ENCODE data around the gene ZCCHC14. TPM values are rescaled to one million over a fixed set of nuclear protein-coding genes. Genes with fewer than 3 reads are reported as not detected.
"Not testable (repeated sequence)": the region's sequence is repeated elsewhere in the genome, so short reads cannot be mapped to it uniquely, and the experiment has no call there.

ZCCHC14 gene
- total and polyA plus RNA-seq, 2 experiments from 2014 or later = 4.3 to 14.5 TPM

DNA sequence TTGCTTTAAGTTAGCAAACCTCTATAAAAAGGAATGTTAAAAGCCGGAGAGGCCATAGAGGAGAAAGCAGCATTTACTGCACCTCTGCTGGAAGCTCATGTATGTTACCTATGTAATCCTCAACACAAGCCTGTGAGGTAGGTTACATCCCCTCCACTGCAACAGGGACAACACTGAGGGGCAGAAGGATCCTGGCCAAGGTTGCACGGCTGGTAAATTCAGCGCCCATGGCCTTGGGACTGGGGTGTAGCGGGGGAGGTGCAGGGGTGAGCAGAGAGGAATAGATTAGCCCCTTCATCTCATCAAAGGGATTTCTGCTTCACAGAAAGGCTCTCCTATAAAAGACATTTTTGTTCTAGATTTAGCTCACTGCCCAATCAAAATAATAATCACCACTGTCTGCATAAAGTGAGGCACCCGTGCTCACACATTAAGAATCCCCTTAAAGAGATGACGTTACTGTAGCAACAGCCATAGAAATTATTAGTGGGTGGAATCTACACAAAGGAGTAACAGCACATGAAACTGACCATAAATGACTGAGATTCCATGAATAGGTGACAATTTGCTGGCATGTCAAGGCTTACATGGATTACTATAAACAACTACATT is 3.3 kb downstream of the ZCCHC14 start:
- no peak for TF ChIP-seq EZH2phosphoT487 (IDR thresholded peaks at IDR 0.05; ENCODE audit: low read depth, severe bottlenecking, unreplicated experiment)
- TF ChIP-seq, protein P1, sequence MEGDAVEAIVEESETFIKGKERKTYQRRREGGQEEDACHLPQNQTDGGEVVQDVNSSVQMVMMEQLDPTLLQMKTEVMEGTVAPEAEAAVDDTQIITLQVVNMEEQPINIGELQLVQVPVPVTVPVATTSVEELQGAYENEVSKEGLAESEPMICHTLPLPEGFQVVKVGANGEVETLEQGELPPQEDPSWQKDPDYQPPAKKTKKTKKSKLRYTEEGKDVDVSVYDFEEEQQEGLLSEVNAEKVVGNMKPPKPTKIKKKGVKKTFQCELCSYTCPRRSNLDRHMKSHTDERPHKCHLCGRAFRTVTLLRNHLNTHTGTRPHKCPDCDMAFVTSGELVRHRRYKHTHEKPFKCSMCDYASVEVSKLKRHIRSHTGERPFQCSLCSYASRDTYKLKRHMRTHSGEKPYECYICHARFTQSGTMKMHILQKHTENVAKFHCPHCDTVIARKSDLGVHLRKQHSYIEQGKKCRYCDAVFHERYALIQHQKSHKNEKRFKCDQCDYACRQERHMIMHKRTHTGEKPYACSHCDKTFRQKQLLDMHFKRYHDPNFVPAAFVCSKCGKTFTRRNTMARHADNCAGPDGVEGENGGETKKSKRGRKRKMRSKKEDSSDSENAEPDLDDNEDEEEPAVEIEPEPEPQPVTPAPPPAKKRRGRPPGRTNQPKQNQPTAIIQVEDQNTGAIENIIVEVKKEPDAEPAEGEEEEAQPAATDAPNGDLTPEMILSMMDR (IDR thresholded peaks at IDR 0.05; ENCODE audit: poor library complexity) = no peak
- no peak for TF ChIP-seq EZH2 (IDR thresholded peaks at IDR 0.05; ENCODE audit: borderline replicate concordance)
- no peaks in the 10 kb centered on the region for H3K9me2 ChIP-seq (replicated peaks; ENCODE audit: insufficient read depth)
- 51% methylated on average over 6 of the region's 6 CpGs for WGBS (ENCODE audit: low lambda C conversion rate, missing lambda C conversion rate)
- H3K9me3 ChIP-seq (ENCODE audit: low read depth) = no peaks in the 10 kb centered on the region
- no peak for DNase-seq (ENCODE audit: low spot score)
- H3K27ac ChIP-seq = peak overlapping the region; percentile 30
- no peaks in the 10 kb centered on the region for H3K27me3 ChIP-seq
- peaks cover 70% of the 10 kb centered on the region for H3K79me2 ChIP-seq
- H3K4me3 ChIP-seq = peak overlapping the region; percentile 4
- no peaks in the 10 kb centered on the region for H3K36me3 ChIP-seq (replicated peaks; ENCODE audit: insufficient read depth, low read depth)
- peaks cover 74% of the 10 kb centered on the region for H4K20me1 ChIP-seq (ENCODE audit: insufficient read depth, poor library complexity, severe bottlenecking)
- peaks cover 50% of the 10 kb centered on the region for H3K4me1 ChIP-seq (ENCODE audit: insufficient read depth)
- H3K4me2 ChIP-seq = peak overlapping the region; percentile 80
- H2AFZ ChIP-seq = no peak overlapping the region

DNA sequence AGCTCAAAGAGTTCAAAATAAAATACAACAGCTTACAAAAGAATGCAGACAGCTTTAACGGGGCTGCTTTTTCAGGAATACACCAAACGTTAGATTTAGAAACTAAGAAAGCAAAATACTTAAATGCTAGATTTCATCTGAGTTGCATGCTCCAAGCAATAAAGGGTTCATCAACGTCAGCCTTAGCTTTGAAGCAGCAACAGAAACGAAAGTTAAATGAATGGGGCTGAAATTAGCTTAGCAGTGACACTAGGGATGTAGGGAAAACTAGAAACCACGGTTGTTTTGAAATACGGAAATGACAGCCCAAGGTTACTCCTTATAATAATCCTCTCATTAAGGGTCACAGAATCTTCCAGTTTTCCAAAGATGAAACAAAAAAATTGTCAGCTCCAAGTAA is 3.9 kb downstream of the ZCCHC14 start:
- not testable (repeated sequence) for H3K27ac ChIP-seq; DNase-seq (ENCODE audit: low spot score); H3K9me2 ChIP-seq (replicated peaks; ENCODE audit: insufficient read depth); H2AFZ ChIP-seq; H3K4me3 ChIP-seq; H3K36me3 ChIP-seq (replicated peaks; ENCODE audit: insufficient read depth, low read depth); H3K9me3 ChIP-seq (ENCODE audit: low read depth); H3K27me3 ChIP-seq
- Histone ChIP-seq H4K20me1 (ENCODE audit: insufficient read depth, poor library complexity, severe bottlenecking) (peaks cover 77% of the 10 kb centered on the region), H3K4me1 (ENCODE audit: insufficient read depth) (peaks cover 55% of the 10 kb centered on the region), H3K79me2 (peaks cover 76% of the 10 kb centered on the region), H3K4me2 (peak overlapping the region; percentile 80)
- WGBS (ENCODE audit: low lambda C conversion rate, missing lambda C conversion rate) = 51% methylated on average over 5 of the region's 6 CpGs

DNA sequence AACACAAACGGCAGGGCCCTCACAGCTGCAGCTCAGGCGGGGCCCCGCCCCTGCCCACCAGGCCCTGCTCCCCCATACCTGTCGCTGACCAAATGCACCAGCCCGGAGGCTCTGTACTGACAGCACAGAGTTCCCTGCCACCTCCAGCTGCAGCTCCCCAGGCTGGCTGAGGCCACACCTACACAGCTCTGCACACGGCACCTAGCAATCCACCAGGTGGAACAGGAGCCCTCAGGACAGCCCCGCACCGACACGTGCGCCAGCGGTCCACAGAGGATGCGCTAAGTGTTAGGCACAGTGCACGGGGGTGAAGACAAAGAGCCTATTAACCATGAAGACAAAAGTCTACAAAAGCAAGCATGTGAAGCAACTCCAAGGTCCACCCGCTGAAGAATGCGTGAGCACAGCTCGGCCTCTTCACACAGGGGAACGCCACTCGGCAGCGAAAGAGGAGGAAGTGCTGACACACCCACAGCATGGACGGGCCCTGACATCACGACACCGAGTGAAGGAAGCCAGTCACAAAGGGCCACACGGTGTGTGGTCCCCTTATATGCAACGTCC is 5.4 kb downstream of the ZCCHC14 start:
- 69% methylated on average over 23 of the region's 24 CpGs for WGBS (ENCODE audit: low lambda C conversion rate, missing lambda C conversion rate)
- Histone ChIP-seq H3K4me1 (ENCODE audit: insufficient read depth) (peaks cover 57% of the 10 kb centered on the region), H3K79me2 (peaks cover 91% of the 10 kb centered on the region), H2AFZ (no peak overlapping the region), H3K9me3 (ENCODE audit: low read depth) (no peaks in the 10 kb centered on the region), H4K20me1 (ENCODE audit: insufficient read depth, poor library complexity, severe bottlenecking) (peaks cover 91% of the 10 kb centered on the region), H3K4me3 (no peak overlapping the region), H3K27ac (peak overlapping the region; percentile 48), H3K4me2 (peak overlapping the region; percentile 63), H3K36me3 (replicated peaks; ENCODE audit: insufficient read depth, low read depth) (no peaks in the 10 kb centered on the region), H3K27me3 (no peaks in the 10 kb centered on the region), H3K9me2 (replicated peaks; ENCODE audit: insufficient read depth) (no peaks in the 10 kb centered on the region)
- DNase-seq (ENCODE audit: low spot score) = peak; percentile 72
- no peak for TF ChIP-seq EZH2phosphoT487 (IDR thresholded peaks at IDR 0.05; ENCODE audit: low read depth, severe bottlenecking, unreplicated experiment)
- no peak for TF ChIP-seq EZH2 (IDR thresholded peaks at IDR 0.05; ENCODE audit: borderline replicate concordance)
- TF ChIP-seq, protein P1 (IDR thresholded peaks at IDR 0.05; ENCODE audit: poor library complexity) = no peak

DNA sequence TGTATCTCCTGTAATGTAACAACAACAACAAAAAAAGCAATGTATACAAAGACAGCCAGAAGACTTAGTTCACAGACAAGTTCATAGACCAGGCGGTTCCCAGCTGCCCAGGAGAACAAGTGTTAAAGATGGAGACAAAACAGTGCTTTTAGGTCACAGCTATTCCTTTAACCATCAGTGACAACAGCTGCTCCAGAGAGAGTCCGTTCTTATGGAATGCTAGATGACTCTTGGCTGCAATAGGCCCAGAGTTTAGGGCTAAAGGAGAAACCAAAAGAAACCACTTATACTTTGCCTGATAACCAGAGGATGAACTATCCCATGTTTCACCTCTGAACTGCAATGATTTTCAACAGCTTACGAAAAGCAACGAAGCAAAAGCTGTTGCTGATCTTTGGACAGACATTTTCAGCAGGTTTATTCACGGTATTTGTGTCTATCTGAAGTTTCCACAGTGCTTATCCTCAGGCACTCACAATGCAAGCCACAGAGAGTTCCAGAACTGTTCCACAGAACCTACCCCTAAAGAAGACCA is 6.0 kb downstream of the ZCCHC14 start:
- no peaks in the 10 kb centered on the region for H3K27me3 ChIP-seq
- 67% methylated on average over 5 of the region's 5 CpGs for WGBS (ENCODE audit: low lambda C conversion rate, missing lambda C conversion rate)
- H3K4me3 ChIP-seq = no peak overlapping the region
- H3K4me1 ChIP-seq (ENCODE audit: insufficient read depth) = peaks cover 57% of the 10 kb centered on the region
- H3K4me2 ChIP-seq = peak overlapping the region; percentile 63
- no peak for DNase-seq (ENCODE audit: low spot score)
- no peak overlapping the region for H2AFZ ChIP-seq
- H3K9me2 ChIP-seq (replicated peaks; ENCODE audit: insufficient read depth) = no peaks in the 10 kb centered on the region
- no peaks in the 10 kb centered on the region for H3K9me3 ChIP-seq (ENCODE audit: low read depth)
- peaks cover 96% of the 10 kb centered on the region for H4K20me1 ChIP-seq (ENCODE audit: insufficient read depth, poor library complexity, severe bottlenecking)
- no peak for TF ChIP-seq EZH2 (IDR thresholded peaks at IDR 0.05; ENCODE audit: borderline replicate concordance)
- TF ChIP-seq, protein P1 (IDR thresholded peaks at IDR 0.05; ENCODE audit: poor library complexity) = no peak
- TF ChIP-seq EZH2phosphoT487 (IDR thresholded peaks at IDR 0.05; ENCODE audit: low read depth, severe bottlenecking, unreplicated experiment) = no peak
- peaks cover 95% of the 10 kb centered on the region for H3K79me2 ChIP-seq
- H3K36me3 ChIP-seq (replicated peaks; ENCODE audit: insufficient read depth, low read depth) = no peaks in the 10 kb centered on the region
- H3K27ac ChIP-seq = peak overlapping the region; percentile 48

All from hepatocyte (in vitro differentiated cells).